GM19238 (cell line): ENCODE measurements around the gene KATNB1.
"Not testable (repeated sequence)": the region's sequence is repeated elsewhere in the genome, so short reads cannot be mapped to it uniquely, and the experiment has no call there.

Source experiments
- DNase-seq: peaks from one replicate; pipeline ENCODE4 v3.0.0; 2011; ENCODE audit warnings: low spot score; ENCODE audit not compliant: insufficient read length

The KATNB1 gene

GRCh38 chr16:57742543-57742942 is 7.0 kb downstream of the KATNB1 start:
- no peak for DNase-seq

GRCh38 chr16:57743458-57743857 is 7.9 kb downstream of the KATNB1 start:
- DNase-seq = no peak

- no peak for DNase-seq
Observed at GRCh38 chr16:57743886-57744641, 8.5 kb downstream of the KATNB1 start.

GRCh38 chr16:57744642-57744903 is 9.0 kb downstream of the KATNB1 start:
- DNase-seq = no peak

- DNase-seq = no peak
Observed at GRCh38 chr16:57745768-57746167, 10.2 kb downstream of the KATNB1 start.

GRCh38 chr16:57746316-57746715 is 10.7 kb downstream of the KATNB1 start:
- DNase-seq = not testable (repeated sequence)

GRCh38 chr16:57747091-57747490 is 11.5 kb downstream of the KATNB1 start:
- no peak for DNase-seq

- no peak for DNase-seq
Observed at GRCh38 chr16:57747496-57747895, 11.9 kb downstream of the KATNB1 start.

GRCh38 chr16:57747996-57748395 is 12.4 kb downstream of the KATNB1 start:
- no peak for DNase-seq

- no peak for DNase-seq
Observed at GRCh38 chr16:57748596-57748995, 13.0 kb downstream of the KATNB1 start.

- DNase-seq = no peak
Observed at GRCh38 chr16:57749101-57749692, 13.6 kb downstream of the KATNB1 start.

- DNase-seq = no peak
Observed at GRCh38 chr16:57749856-57750452, 14.4 kb downstream of the KATNB1 start.

- no peak for DNase-seq
Observed at GRCh38 chr16:57750796-57751538, 15.4 kb downstream of the KATNB1 start.

- no peak for DNase-seq
Observed at GRCh38 chr16:57751539-57752202, 16.1 kb downstream of the KATNB1 start.

- DNase-seq = no peak
Observed at GRCh38 chr16:57752203-57752580, 16.6 kb downstream of the KATNB1 start.

- no peak for DNase-seq
Observed at GRCh38 chr16:57752581-57753447, 17.2 kb downstream of the KATNB1 start.

- DNase-seq = no peak
Observed at GRCh38 chr16:57753448-57754353, 18.1 kb downstream of the KATNB1 start.

GRCh38 chr16:57754354-57755060 is 18.9 kb downstream of the KATNB1 start:
- no peak for DNase-seq

GRCh38 chr16:57755061-57755684 is 19.6 kb downstream of the KATNB1 start:
- no peak for DNase-seq
